HL-60/S4 treated with retinoic acid at 250 ng/mL for 4 days and 3 days (cell line): ENCODE measurements around the gene ABR.
"Not testable (repeated sequence)": the region's sequence is repeated elsewhere in the genome, so short reads cannot be mapped to it uniquely, and the experiment has no call there.

ENCODE experiments used
- in situ Hi-C: fragments of 300-500 bp; cut with MboI; formaldehyde crosslinking; loops from 2 replicates; pipeline ENCODE4 v1.7.0; 2022; ENCODE audit warnings: low sequenced_read_pairs

The ABR gene

DNA sequence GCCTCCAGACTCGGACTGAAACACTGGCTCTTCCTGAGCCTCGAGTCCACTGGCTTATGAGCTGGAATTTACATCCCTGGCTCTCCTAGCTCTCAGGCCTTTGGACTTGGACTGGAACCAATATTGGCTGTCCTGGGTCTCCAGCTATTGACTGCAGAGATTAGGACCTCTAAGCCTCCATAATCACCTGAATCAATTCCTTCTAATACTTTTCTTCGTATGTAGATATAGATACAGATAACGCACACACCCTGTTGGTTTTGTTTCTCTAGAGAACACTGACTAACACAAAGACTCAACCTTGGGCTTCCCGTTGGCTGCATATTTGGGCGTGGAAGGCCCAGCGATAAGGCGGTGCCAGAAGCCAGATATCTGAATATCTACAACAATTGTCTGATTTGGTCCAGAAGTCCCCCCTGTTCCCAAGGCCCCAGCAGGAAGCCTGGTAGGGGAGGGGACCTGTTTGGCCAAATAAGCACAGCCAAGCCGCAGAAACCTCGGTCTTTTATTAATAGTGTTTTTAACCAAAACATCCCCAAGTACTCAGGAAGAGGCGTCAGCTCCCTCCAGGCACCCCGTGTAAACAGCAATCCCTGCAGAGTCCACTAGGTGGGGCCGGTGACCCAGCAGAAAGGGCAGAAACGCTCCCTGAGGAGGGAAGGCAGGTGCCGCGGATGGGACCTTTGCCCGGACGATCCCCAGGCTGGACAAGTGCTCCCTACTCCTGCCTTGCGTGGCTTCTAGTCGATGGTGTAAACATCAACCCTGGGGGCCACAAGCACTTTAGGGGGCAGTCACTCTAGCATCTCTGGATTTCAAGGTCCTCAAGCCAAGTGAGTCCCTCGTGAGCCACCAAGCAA lies 57.0 kb downstream of the ABR start:
- in situ Hi-C loops, result no loop called here

DNA sequence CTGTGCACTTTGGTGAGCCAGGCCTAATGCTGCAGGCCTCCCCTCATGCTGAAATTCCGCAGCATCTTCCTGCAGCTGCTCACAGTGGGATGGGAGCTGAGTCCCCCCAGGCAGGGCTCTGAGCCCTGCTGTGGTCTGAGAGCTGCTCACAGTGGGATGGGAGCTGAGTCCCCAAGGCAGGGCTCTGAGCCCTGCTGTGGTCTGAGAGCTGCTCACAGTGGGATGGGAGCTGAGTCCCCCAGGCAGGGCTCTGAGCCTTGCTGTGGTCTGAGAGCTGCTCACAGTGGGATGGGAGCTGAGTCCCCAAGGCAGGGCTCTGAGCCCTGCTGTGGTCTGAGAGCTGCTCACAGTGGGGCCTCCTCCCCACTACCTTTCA lies 58.4 kb downstream of the ABR start:
- in situ Hi-C loops, result not testable (repeated sequence)

DNA sequence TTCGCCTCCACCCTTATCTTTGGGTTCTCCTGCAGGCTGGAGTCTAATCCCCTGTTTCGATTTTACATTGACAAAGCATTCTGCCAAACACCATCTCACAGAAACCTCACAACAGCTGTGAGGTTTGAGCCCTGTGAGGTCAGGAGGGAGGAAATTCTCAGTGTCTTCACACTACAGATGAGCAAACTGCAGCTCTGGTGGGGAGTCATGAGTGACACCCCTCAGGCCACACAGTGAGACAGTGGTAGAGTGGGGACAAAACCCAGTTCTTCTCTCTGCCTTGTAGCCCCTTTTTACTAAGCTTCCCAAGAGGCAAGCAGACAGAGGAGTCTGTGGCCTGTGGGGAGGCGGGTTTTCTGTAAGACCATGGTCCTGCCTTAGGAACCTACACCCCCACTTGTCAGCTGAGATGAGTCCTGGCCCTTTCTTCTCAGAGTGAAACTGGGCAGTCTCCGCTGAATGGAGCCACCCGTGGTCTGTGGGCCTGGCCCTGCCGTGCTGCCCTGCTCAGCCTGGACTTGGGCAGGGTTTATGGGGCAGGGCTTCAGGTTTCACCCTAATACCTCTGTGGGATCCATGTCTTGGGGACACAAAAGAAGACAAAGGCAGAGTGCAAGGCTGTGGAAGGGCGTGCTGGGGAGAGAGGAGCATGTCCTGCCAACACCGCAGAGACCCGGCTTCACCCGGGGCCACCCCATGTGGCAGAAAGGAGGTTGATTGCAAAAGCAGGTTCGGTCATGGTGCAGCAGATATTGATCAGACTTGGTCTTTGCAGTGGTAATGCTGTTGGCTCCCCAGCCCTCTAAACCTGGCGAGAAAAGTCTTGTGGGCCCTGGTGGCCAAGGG lies 59.0 kb downstream of the ABR start:
- in situ Hi-C loops, result no loop called here

DNA sequence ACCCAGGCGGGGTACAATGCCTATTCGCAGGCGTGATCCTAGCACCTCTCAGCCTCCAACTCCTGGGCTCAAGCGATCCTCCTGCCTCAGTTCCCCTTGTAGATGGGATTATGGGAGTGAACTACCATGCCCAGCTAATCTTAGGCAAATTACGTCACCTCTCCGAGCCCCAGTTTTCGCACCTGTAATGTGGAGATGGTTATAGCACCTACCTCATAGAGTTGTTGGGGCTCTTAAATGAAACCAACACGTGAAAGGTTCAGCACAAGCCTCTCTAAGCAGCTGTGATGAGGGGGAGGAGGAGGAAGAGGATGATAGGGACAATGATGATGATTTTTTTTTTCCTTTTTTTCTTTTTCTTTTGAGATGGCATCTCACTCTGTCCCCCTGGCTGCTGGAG lies 59.9 kb downstream of the ABR start:
- in situ Hi-C loops, result no loop called here

DNA sequence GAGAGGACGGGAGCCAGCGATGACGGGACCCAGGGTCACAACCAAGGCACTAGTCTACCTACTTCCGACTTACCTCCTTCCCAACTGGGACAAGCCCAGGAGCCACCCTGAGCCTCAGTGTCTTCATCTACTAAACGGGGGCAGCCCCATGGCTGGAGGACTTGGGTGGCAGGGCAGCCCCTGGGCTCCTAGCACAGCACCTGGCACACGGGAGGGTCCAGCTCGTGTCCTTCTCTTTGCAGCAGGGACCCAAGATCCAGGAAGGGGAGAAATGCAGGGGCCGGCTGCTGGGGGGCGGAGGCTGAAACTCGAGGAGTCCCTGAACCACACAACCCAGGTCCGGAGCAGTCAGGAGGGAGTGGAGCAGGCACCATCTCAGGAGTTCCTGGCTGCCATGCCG lies 63.2 kb downstream of the ABR start:
- in situ Hi-C loops, result no loop called here

DNA sequence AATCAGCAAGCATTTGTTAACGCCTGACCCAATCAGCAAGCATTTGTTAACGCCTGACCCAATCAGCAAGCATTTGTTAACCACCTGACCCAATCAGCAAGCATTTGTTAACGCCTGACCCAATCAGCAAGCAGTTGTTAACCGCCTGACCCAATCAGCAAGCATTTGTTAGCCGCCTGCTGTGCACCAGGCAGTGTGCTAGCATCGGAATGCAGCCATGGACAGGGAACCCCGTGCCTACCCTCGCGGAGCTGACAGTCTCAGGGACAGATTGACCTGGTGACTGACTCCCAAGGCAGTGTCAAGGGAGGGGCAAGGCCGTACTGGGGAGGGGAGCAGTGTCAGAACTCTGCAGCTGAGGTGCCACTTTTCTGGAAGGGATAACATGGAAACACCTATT lies 66.9 kb downstream of the ABR start:
- in situ Hi-C loops, result no loop called here

DNA sequence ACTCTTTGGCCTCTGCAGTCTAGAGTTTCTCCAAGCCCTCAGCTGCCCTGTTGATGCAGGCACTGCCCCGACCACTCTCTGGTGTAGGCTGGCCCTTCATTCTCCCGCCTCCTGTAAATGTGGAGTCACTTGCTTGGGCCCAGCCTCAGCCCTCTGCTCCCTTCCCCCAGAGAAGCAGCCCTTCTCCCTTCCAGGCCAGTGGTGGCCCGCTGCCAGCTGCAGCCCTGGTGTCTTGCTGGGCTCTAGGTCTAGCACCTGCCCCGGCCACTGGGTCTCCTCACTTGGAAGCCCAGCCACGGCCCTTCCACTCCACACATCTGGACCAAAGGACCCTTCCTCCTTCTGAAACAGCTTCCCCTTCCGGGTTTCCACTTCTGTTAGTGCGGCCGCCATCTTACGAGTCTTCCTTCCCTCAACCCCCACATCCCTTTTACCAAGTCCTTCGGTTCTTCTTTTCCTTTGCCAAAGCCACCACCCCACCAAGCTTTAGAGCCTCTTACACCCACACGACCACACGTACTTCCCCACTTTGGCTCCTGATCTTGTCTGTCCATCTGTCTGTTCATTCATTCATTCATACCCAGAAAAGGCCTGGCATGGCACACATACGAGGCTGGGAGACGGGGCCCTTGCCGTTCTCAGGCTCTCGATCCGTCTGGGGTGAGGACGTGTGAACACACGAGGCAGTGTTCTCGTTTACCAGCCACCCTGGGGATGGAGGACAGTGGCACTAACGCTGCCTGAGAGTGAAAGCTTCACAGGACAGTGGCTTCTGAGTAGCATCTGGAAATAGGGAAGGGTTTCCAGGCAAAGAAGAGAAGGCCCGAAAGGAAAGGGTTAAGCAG lies 68.0 kb downstream of the ABR start:
- in situ Hi-C loops, result no loop called here

DNA sequence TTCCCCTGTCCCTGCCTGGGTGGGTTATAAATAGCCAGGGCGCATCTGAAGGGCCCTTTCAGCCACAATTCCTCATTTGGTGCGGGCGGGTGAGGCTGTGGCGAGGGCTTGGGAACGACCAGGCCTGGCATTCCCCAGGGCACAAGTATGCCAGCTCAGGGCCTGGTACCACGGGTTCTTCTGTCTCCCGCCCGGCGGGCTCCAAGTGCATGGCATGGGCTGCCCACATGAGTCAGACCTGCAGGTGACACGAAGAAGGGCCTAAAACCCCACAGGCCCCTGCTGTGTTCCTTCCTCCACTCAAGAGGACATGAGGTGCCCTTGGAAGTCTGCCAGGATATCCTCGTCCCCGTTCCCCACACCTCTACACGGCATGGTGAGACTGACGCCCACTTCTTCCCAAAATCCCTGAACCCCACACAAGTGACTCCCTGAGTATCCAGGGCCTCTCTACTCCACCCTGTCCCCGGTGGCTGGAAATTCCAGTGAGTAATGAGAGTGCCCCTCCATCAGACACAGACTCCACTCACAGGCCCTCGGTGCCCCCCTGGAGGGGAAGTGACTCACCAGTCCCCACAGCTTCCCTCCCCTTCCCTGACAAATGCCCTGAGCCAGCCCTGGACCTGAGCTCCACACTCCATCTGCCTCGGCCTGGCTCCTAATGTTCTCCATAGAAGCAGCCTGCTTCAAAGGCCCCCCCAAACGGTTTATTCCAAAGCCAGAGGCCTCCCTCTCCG lies 68.8 kb downstream of the ABR start:
- in situ Hi-C loops, result no loop called here

DNA sequence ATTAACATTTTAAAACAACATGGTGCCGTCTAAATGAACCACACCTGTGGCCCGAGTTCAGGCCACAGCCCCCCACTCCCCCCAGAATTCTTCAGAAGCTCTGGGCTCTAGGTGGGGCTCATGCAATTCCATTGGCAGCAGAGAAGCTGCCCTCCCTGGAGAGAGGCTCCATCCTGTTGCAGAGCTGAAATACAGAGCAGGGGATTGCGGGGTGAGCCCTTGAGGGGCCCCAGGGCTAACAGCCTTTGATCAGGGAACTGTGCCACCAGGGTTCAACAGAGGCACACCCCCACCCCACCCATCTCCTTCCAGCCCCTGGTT lies 69.3 kb downstream of the ABR start:
- in situ Hi-C loops, result no loop called here

DNA sequence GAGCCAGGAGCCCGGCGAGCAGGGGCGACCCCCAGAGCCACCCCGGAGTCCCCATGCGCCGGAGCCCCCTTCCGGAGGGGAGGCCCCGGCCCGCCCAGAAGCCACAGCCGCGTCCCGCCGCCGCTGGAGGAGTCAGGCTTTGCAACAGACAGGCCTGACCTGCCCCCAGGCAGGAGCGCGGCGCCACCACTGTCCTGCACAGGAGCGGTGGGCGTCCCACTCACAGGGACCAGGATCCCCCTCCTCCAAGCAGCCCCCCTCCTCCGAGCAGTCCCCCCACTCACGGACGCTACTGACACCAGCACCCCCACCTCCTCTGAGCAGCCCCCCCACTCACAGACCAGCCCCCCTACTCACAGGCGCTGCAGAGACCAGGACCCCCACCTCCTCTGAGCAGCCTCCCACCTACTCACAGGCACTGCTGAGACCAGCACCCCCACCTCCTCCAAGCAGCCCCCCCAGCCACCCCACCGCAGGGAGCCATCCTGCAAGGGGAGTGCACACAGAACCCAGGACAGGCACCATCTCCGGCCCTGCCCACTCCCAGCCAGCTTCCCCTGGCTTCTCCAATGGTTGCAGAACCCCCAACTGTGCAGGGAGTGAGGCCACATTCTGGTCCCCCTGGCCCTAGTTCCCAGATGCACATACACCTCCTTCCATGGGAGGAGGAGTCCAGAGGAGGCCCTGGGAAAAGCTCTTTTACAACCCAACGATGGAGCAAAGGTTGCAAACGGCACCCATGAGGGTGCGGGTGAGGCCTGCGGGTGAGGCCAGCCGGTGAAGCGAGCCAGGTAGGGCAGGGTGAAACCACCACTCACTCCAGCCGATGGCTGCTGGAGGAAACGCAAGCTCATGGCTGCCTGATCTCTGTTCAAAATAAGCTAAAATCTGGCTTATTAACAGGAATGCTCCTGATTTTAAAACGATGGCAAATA lies 69.9 kb downstream of the ABR start:
- in situ Hi-C loops, result no loop called here

DNA sequence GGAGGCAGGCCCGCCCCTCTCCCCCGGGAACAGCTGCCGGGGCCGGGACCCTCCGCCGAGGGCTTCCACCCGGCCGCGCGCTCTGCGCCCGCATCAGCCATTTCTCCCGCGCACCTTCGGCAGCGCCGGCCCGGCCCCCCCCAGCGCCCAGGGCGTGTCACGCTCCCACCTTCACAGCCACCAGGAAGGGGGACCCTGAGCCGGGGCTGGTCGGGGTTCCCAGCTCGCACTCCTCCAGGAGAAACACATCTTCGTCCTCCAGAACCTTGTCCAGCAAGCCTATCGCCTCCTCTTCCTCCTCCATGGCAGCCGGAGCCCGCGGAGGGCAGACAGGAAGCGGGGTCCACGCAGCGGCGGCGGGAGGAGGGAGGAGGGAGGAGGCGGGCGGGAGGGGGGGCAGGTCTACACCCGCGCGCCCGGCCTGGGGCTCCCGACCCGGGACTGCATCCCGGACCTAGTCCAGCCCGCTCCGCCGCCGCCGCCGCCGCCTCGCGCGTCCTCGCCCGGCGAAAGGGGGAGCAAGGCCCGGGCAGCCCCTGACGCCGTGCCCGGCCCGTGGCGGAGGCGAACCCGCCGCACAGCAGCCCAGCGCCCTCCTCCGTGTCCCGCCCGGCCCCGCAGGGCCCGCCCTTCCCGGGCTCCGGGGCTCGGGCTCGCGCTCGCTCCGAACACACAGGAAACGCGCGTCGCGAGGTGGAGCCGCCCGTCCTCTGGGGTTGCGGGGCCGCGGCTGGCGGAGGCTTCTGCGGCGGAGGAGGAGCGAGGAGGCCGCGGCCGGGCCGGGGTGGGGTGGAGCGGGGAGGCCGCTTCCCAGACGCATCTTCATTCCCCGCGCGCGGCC lies 70.8 kb downstream of the ABR start:
- in situ Hi-C loops, result no loop called here

DNA sequence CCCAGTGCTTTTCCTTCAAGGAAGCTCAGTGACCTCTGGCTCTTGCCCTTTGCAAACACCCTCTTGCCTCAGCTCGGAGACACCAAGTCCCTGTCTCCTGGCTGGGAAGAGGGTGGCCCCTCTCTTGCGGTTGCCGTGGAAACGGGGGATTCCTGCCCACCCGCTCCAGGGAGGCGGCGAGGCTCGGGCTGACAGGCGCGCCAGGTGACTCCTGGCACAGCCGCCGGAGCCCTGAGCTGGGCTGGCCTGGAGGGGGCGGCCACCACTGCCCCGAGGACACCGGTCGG lies 71.4 kb downstream of the ABR start:
- in situ Hi-C loops, result no loop called here

DNA sequence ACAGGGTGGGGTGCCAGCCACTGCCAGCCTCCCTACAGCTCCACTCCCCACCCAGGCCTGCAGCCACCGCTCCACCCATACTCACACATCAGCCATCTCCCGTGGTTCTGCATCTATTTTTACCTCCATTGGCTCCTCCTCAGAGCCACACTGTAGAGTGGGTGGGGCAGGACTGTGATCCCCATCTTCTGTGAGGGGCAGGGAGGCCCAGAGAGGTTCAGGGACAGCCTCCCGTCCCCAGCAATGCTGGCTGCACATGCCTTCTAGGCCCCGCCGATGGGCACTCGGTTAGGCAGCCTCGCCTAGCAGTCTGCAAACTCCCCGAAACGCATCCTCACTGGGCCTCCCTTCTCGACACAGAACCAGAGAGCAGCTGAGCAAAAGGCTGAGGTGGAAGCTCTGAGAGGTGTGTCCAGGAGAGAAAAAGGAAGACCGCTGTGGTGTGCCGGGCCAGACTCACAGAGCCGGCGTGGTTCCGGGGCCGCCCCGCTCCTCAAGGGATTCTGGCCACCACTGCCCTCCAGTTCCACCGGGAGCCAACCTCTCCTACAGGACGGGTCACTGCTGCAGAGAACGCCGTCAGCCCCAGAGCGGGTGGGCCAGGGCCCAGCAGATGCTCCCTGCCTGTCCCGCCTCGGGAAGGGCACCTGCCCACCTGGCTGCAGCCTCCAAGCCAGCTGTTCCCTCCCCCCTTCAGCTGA lies 71.9 kb downstream of the ABR start:
- in situ Hi-C loops, result no loop called here

DNA sequence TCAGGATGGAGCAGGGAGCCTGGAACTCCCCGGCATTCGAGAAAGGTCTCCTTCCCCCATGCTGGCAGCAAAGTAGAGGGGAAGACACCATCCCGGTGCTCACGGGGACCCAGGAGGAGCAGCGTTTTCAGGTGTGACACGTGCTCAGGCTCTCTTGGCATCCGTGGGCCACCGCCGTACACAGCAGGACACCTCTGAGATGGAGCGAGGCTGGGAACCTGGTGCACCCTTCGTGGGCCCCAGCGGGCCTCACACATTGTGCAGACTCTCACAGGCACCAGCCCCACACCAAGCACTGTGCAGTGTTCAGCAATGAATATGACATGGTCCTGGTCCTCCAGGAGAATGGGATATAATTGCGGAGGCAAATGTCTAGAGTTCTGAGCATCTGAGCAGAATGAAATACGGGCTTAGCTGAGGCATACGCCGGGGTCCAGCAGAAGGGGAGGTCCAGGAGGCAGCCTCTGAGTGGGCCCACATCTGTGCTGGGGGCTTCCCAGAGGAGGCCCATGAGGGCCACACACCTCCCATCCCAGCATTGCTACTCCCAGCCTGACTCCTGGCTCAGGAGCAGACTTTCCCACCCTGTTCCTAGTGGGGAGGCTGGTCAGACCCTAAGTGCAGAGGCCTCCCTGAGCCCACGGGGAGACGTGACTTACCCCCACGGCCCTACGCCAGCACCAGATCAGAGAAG lies 72.6 kb downstream of the ABR start:
- in situ Hi-C loops, result no loop called here

DNA sequence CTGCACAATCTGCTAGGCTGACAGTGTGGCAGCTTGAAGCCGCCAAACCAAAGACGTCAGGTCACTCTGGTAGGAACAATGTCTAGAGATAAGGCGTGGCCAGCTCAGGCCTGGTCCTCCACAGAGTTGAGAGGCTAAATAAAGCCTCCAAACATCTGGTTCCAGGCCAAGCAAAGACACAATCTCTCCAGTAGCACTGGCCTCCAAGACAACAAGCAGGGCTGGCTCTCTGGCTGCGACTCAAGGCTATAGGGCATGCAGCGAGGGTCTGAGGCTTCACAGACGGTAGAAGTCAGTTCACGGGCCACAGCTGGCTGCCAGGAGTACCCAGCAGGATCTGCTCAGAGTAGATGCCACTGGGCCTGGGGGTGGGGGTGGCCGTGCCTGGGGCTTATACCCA lies 75.6 kb downstream of the ABR start:
- in situ Hi-C loops, result no loop called here

DNA sequence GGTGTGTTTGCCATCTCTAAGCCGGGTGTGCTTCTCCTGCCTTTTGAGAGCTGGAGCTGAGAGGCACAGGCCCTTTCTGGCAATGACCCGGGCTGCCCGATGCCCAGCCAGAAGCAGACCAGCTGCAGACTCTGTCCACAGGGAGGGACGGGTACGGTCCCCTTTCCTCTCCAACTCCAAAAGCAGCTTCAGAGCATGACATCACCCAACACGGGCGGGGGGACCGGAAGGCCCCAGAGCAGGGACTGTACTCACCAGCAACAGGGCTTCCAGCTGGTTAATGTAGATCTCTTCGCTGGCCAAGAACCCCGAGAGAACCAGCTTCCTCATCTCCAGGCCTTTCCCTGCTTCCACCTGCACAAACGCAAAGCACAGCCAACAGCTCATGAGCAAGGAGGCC lies 79.4 kb downstream of the ABR start:
- in situ Hi-C loops, result no loop called here

DNA sequence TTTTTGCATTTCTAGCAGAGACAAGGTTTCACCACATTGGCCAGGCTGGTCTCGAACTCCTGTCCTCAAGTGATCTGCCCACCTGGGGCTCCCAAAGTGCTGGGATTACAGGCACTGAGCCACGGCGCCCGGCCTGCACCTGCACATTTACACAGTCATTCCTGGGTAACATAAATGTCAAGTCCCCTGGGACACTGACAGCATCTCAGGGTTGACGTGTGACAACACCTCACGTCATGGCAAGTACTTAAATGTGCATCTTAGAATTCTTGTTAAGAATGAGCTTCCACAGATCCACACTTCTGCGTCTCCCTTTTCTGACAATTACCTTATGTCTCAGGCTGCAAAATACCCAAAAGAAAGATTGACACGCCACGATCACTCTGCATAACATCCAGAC lies 80.5 kb downstream of the ABR start:
- in situ Hi-C loops, result no loop called here
